NK-92 (cell line): ENCODE data around the gene BMPR1B.

ENCODE experiments used
- DNase-seq: peaks from one replicate; lab custom pipeline; 2025; ENCODE audit not compliant: unreplicated experiment; lab: John Stamatoyannopoulos, UW

Gene BMPR1B

DNA sequence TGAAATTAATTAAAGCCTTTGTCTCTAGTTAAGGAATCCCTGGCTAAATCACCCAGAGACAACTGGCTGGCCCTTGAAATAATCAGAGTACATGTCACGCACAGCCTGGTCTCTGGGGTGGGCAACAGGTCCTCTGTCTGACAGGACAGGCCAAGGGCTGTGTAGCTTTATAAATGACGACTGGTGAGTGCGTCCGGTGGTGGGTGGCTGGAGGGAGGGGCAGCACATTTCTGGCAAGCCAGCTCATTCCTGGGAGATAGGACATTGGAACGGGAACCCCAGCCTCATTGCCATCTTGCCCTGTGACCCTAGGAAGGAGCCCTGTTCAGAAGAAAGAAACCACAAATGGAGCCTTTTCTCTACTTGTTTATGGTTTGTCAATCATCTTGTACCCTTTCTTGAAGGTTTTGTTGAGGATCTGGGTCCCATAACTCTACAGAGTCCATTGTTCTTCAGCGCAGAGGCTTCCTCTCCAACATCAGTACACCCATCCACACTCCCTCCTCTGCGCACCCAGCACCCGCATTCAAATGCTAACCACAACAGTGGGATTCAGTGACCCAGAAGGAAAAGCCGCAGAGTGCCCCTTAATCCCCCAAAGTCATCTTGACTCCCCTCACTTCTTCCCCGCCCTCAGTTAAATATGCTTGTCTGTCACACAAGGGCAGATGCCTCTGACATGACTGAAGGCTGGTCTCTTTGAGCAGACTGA, 422.9 kb downstream of the BMPR1B start:
- DNase-seq: no peak

DNA sequence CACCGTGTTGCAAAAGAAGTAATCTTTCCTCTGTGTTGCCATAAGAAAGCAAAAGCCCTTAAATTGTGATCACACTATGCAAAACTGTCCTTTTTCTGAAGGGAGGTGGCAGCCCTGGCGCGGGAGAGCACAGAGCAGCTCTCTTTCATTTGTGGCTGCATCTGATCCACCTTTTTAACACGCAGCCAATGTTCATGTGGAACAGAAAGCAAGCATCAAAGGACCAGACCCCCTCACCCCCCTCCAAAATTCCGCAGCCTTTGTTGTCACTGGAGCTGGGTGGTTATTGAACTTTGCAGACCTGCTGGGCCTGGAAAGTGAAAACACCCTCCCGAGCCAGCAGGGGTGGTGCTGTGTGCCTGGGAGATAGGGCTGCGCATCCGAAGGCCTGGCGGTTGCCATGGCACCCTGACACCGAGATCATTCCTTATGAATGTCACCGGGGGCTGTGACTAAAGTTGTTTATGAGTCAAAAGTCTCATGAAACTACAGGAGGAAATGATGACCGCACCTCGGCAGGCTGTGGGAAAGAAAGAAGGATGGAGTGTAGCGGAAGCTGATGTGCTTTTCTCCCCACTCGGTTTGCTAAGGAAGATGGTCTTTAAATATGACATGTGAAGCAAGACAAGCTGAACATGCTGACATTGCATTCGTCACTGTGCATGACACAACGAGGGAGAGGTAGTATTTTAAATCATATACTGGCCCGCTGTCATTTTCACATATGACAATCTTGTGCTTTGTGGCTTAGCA, 423.7 kb downstream of the BMPR1B start:
- DNase-seq: no peak

DNA sequence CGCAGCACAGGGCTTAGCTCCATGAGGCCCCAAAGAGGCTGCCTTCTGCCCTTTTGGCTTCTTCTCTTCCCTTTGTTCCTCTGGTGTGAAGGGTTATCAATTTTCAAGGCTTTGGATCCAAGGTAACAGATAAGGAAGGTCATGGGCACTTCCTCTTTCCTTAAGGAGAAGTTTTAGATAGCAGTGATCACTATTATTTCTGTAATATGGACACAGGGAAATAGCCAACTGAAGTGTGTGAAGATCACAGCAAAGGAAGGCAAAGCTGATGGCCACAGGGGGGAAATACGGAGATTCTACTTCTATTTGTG, 424.2 kb downstream of the BMPR1B start:
- no peak for DNase-seq

DNA sequence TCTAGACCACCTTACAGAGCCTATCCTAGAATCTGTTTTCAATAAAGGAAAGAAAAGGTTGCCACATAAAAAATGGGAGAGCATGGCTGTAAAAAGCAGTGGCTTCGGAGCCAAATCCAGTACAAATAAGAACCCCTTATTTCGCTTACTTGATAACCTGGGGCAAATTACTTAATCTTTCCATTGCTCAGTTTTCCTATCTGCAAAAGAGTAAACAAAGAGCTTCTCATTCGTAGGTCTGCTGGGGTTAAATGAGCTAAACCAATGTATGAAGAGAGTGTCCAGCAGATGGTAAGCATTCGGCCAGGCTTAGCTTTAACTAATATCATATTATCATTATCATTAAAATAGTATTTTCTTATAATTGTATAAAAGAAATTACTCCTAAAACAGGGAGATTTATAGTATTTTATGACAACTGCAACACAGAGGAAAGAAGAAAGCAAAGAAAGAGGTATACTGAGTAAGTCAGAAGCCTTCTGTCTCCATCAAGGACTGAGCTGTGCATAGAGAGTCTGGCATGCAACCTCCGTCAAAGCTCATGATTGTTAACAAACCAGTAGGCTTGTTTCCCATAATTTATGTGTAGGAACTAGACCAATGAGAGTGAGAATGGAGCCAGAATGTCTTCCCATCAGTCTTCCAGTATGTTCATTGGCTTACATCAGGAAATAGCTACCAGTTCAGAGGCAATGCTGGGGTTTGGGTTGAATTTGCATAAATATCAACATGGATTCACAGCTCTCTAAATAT, 426.1 kb downstream of the BMPR1B start:
- no peak for DNase-seq

DNA sequence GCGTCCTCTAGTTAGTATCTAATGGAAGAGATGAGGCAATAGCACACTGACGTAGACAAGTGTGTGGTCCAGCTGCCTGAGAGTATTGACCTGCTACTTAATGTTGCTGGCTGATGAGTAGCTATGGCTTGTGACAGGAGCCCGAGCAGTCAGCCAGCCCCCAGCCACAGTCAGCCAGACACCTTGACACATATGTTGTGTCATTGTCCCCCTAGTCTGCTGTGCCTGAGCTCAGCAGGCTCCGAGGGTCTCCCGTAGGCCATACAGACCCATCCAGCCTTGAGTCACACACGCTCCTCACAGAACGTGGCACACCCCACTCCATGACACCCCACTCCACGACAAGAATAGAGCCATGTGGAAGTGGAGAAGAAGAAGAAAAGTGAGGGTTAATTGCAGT, 428.9 kb downstream of the BMPR1B start:
- no peak for DNase-seq

DNA sequence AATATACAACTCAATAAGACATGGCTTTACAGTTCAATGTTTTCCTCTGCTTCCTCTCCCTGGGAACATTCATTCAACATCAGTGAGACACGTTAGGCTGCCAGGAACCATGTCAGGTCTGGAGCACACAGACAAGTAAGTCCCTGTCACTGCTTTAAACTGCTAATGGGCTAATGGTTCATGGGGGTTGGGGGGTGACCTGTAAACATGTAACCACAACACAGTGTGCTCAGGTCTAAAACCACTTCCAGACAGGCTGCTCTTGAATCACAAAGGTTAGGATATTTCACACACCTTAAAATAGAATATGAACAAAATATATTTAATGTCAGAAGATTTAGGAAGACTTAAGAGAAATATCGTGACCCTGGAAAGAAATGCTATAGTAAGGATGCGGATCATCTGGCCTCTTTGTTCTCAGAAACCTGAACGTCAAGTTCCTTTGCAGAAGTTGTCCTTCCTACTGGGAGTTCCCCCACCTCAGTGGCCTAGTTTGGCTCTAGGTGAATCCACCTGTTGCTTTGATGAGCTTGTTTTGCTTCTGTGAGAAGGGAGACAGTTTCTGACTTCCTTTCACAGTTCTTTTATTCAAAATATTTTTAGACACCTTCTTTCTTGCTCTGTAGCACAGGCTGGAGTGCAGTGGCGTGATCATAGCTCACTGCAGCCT, 431.1 kb downstream of the BMPR1B start:
- no peak for DNase-seq

DNA sequence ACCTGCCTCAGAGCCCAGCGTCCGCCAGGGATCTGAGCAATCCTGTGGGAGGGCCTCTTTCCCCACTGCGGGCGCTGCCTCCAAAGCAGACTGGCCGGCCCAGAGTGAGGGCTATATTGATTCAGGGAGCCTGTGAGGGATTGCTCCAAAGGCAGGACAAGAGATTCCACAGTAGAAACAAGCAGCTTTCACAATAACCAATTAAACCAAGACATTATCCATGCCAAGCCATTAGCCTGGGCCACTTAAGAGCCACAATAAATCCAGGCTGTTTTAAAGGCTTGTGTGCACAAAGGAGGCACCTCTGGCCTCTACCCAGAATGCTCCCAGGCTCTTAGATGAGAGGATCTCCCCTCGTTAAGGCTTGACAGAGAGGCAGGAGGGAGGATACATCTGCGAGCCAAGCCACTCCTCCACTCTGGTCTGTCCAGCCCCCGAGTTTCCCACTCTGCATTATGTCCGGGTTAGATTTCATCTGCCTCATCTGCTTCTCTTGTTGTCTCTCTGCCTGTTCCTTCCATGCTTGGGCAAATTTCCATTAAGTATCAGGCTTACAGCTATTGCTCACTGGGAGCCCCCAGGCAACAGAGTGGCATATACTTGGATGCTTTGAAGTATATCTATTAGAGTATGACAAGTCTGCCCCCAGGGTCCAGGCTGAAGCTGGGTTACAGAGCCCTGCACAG, 433.1 kb downstream of the BMPR1B start:
- no peak for DNase-seq

DNA sequence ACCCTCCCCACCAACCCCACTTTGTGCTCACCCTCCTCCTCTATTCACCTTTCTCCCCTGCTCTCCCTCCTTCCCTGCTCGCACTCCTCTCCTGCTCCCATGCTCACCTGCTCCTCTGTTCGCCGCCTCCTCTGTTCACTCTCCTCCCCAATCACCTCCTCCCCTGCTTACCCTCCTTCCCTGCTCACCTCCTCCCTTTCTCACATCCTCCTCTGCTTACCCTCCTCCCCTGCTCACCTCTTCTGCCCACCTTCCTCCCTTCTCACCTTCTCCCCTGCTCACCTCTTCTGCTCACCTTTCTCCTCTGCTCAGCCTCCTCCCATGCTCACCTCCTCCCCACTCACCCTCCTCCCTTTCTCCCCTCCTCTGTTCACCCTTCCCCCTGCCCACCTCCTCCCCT, 433.8 kb downstream of the BMPR1B start:
- DNase-seq: no peak

DNA sequence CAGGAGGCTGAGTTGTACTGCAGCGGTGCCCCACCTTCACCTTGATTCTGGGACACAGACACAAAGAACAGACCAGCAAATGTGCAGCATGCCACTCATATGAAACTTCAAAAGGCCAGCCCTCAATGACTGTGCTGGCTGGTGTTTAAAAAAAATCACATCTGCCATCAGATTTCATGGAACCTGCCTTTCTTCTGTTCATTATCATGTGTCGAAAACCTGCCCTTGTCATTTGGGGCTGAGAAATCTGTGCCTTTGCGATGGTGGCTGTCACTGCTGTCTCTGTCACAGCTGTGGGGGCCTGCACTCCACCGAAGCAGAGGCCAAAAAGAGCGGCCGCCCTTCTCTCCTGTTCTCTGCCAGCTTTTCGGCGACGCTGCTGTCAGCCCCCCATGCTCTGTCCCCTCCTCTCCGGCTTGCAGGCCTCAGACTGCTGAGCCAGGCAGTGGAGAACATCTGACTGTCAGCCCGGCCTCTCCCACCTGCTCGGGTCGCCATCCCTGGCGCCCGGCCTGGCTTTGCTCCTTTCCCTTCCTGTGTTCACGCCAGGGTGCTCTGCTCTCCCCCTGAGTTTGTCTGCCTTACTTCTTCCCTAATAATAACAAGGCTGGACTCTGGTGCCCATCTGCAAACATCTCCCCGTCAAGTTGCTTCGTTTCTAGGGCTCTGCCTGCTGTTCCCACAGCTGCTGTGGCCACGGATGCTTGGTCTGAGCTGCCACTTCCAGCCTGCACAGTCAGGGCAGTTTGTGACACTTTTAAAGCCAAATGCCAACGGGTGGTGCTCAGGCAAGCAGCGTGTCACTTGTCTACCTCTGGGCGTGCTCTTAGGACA, 435.9 kb downstream of the BMPR1B start:
- no peak for DNase-seq

DNA sequence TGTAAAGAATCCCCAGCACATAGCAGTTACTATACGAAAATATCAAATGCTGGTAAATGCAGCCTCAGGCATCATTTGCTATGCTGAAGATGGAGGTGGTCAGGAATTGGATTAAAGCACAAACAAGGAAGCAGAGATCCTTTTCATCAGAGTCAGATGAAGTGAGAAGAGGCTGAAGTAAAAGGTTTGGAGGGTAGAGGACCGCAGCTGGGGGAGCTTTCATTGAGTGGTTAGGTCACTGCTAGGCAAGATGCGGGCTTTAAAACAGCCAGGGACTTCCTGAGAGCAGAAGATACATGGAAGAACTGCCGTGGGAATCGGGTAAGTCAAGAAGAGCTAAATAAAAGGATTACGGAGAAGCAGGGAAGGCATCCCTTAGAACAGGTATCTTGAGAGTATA, 439.6 kb downstream of the BMPR1B start:
- no peak for DNase-seq

DNA sequence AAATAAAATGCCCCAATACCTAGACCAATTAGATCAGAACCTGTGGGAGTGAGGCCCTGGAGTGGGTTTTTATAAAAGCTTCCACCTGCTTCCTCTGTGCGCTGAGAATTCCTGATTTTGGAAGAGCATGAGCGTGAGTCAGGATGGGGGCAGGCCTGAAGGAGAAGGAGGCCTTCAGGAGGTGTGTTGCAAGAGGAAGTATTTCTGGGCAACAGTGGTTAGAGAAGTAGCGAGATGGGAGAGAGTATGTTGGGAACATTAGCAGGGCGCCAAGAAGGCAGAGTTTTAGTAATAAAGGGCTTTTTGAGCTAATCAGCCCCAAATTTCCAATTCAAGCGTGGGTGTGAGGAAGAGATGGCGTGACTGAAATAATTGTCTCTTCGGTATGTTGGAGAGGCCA, 441.2 kb downstream of the BMPR1B start:
- DNase-seq: no peak

DNA sequence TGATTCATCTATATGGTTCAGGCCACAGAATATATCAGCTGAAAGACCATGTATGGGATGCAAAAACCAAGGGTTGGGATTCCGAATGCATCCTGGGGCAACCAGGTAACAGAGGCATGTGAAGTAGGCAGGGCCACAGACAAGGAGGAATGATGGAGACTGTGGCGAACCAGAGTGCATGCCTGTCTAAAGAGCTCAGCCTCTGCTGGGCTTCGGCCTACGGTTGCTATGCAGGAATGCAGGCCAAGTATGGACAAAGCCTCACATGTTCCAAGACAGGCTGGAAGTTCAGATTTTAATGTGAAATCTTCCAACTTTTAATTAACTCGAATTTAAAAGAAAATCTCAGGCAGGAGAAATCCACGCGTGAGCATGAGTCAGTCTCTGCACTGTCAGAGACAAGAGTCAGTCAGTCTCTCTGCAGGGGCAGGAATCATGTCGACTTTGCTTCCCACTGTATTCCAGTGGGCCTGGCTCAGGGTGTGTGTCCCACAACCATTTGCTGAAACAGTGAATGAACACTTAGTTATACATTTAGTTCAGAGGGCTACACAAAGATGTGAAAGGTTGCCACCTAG, 446.6 kb downstream of the BMPR1B start:
- DNase-seq: no peak

DNA sequence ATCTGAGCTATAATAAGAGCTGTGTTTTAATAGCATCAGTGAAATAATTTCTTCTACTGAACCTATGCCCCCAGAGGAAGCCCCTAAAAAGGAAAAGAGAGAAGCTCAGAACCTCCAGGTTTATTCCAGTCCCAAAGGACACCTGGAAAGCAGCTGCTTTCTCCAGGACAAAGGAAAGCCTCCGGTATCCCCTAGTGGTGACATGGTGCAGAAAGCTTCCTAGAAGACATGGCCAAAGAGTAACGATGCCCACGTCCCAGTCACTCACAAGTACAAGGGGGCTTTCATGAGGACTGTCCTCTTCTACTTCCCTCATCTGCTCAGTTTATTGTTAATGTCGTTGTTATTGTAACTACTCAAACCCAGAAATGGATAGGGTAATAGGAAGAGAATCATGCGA, 447.1 kb downstream of the BMPR1B start:
- no peak for DNase-seq
